ENCODE results near the gene FTSJ1. TPM values are rescaled to one million over a fixed set of nuclear protein-coding genes. Genes with fewer than 3 reads are reported as not detected.
A peak's percentile ranks its signal among the peaks of the same experiment; 100 is the strongest.
"Not testable (repeated sequence)": the region's sequence is repeated elsewhere in the genome, so short reads cannot be mapped to it uniquely, and the experiment has no call there.

The FTSJ1 gene
- total RNA-seq, 2 experiments from 2014 or later: 72.7 to 75.4 TPM

DNA sequence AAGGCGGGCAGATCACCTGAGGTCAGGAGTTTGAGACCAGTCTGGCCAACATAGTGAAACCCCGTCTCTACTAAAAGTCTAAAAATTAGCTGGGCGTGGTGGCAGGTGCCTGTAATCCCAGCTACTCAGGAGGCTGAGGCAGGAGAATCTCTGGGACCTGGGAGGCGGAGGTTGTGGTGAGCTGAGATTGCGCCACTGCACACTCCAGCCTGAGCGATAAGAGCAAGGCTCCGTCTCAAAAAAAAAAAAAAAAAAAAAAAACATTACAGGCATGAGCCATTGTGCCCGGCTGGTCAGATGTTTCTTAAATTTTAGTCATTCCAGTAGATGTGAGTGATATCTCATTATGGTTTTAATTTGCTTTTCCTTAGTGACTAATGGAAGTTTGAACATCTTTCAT lies 49.9 kb downstream of the FTSJ1 start:
- CTCF ChIA-PET: interaction anchor here (2.6 kb wide), 1 partner anchor 14 kb away, joined by 8 read pairs; the partner anchor contains the start of gene TBC1D25
- peak overlapping the region; percentile 15 for H3K4me3 Mint-ChIP-seq
- H3K36me3 Mint-ChIP-seq: peaks cover 41% of the 10 kb centered on the region

DNA sequence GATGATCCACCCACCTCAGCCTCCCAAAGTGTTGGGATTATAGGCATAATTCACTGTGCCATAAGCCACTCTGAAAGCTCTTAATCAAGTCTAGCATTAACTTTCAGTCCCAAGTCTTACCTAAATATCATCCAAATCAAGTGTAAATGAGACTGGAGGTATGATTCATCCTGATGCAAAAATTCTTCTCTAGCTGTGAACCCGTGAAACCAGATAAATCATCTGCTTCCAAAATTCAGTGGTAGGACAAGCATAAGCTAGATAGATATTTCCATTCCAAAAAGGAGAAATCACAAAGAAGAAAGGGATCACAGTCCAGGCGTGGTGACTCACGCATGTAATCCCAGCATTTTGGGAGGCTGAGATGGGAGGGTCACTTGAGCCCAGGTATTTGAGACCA lies 54.7 kb downstream of the FTSJ1 start:
- Mint-ChIP-seq H3K4me3 (no peak overlapping the region), H3K9me3 (ENCODE audit: low read depth) (no peaks in the 10 kb centered on the region), H3K4me1 (peaks cover 42% of the 10 kb centered on the region), H3K27ac (peak overlapping the region; percentile 83), H3K27me3 (no peaks in the 10 kb centered on the region), H3K36me3 (peaks cover 34% of the 10 kb centered on the region)
- DNase-seq: no peak
- CTCF ChIA-PET: interaction anchor here (1.3 kb wide), 1 partner anchor 20 kb away, joined by 3 read pairs; no protein-coding TSS in a partner anchor
- no peak for ATAC-seq

More for the DNA sequence above, 49.9 kb downstream of the FTSJ1 start:
- not testable (repeated sequence) for DNase-seq; H3K27me3 Mint-ChIP-seq; ATAC-seq; H3K9me3 Mint-ChIP-seq (ENCODE audit: low read depth); H3K27ac Mint-ChIP-seq
- peaks cover 37% of the 10 kb centered on the region for H3K4me1 Mint-ChIP-seq

- CTCF ChIA-PET: interaction anchor here (1.3 kb wide), 1 partner anchor 21 kb away, joined by 3 read pairs; no protein-coding TSS in a partner anchor
- DNase-seq: peak; percentile 46
- Mint-ChIP-seq H3K27ac (peak overlapping the region; percentile 83), H3K4me3 (no peak overlapping the region), H3K27me3 (no peaks in the 10 kb centered on the region), H3K36me3 (peaks cover 29% of the 10 kb centered on the region), H3K4me1 (peaks cover 38% of the 10 kb centered on the region), H3K9me3 (ENCODE audit: low read depth) (no peaks in the 10 kb centered on the region)
- peak; percentile 74 for ATAC-seq
Measured at GRCh38 chrX:48531358-48531959, 55.5 kb downstream of the FTSJ1 start.

DNA sequence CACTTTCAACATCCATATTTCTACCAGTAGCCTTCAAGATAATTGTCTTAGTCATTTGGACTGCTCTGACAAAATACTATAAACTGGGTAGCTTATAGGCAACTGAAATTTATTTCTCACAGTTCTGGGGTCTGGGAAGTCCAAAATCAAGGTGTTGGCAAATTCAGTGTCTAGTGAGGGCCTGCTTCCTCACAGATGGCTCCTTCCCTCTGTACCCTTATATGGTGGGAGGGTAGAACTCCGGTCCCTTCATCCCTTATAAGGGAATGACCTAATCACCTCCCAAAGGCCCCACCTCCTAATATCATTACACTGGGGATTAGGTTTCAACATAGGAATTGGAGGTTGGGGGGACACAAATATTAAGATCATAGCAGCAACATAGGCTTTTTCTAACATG lies 56.2 kb downstream of the FTSJ1 start:
- Mint-ChIP-seq H3K9me3 (ENCODE audit: low read depth) (no peaks in the 10 kb centered on the region), H3K4me1 (peaks cover 33% of the 10 kb centered on the region), H3K36me3 (peaks cover 24% of the 10 kb centered on the region), H3K27me3 (no peaks in the 10 kb centered on the region), H3K27ac (peak overlapping the region; percentile 83), H3K4me3 (no peak overlapping the region)
- no peak for ATAC-seq
- CTCF ChIA-PET: no interaction called here
- no peak for DNase-seq

- H3K27ac Mint-ChIP-seq: peak overlapping the region; percentile 5
- CTCF ChIA-PET: no interaction called here
- H3K4me1 Mint-ChIP-seq: peaks cover 31% of the 10 kb centered on the region
- no peak overlapping the region for H3K4me3 Mint-ChIP-seq
- H3K27me3 Mint-ChIP-seq: no peaks in the 10 kb centered on the region
- H3K9me3 Mint-ChIP-seq (ENCODE audit: low read depth): no peaks in the 10 kb centered on the region
- ATAC-seq: no peak
- H3K36me3 Mint-ChIP-seq: peaks cover 15% of the 10 kb centered on the region
- DNase-seq: no peak
Measured at GRCh38 chrX:48533165-48533564, 57.2 kb downstream of the FTSJ1 start.

Other genes starting within 250 kb of the FTSJ1 start
- gene SSX1, start 220.8 kb upstream of the FTSJ1 start, total RNA-seq: not detected
- gene SSX3, start 119.5 kb upstream of the FTSJ1 start, total RNA-seq: not detected
- gene SSX4, start 92.7 kb upstream of the FTSJ1 start, total RNA-seq: not detected
- gene SSX4B, start 64.2 kb upstream of the FTSJ1 start, total RNA-seq: not detected
- gene SLC38A5, start 5.9 kb upstream of the FTSJ1 start, total RNA-seq: 100 to 1,000 TPM in 1 of 2 experiments, 10 to 100 TPM in 1; 93.9 to 123 TPM
- 10 to 100 TPM; 22.4 to 25.7 TPM for gene PORCN, start 32.8 kb downstream of the FTSJ1 start, total RNA-seq
- gene EBP, start 45.6 kb downstream of the FTSJ1 start, total RNA-seq: 100 to 1,000 TPM; 359 to 395 TPM
- gene TBC1D25, start 63.5 kb downstream of the FTSJ1 start, total RNA-seq: 10 to 100 TPM; 23.2 to 26.3 TPM
- 100 to 1,000 TPM; 149 to 183 TPM for gene RBM3, start 98.3 kb downstream of the FTSJ1 start, total RNA-seq
- gene WDR13, start 121.3 kb downstream of the FTSJ1 start, total RNA-seq: 10 to 100 TPM; 32.6 to 42.9 TPM
- 100 to 1,000 TPM; 138 to 161 TPM for gene WAS, start 207.6 kb downstream of the FTSJ1 start, total RNA-seq
- 10 to 100 TPM; 40.1 to 41.4 TPM for gene SUV39H1, start 220.5 kb downstream of the FTSJ1 start, total RNA-seq

Data from activated CD8-positive, alpha-beta memory T cell treated with anti-CD3 and anti-CD28 coated beads, Interleukin-2, amount 10 ng/mL, durations not matched to agents 7 days and 5 days (primary cell).